HG03025 (cell line): Measurements from ENCODE around the gene GPHN.
"Not testable (repeated sequence)": the region's sequence is repeated elsewhere in the genome, so short reads cannot be mapped to it uniquely, and the experiment has no call there.

Experiments used
- ATAC-seq: cut with Tn5 transposase; IDR thresholded peaks from one replicate; pipeline ENCODE4 v1.9.1; 2021; ENCODE audit warnings: mild to moderate bottlenecking, moderate library complexity; ENCODE audit not compliant: unreplicated experiment, low FRiP score

The GPHN gene

GRCh38 chr14:66587753-66588152 lies 79.8 kb downstream of the GPHN start:
- not testable (repeated sequence) for ATAC-seq

DNA sequence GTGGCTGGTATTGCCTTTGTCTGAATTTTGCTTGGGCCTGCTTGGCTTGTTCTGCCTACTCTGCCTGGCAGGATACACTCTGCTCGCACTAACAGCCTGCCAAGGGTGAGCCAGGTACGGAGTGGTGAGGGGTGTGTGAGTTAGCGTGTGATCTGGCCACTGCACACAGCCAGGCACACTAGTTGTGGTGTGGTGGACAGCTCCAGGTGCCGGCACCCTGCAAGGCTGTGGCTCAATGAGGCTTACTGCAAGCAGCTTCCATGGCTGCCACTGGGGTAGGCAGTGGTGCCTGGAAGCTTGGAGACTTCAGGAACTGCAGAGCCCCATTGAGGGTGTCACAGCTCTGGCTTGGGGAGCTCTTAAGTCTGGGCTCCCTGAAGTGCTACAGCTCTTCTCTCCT lies 87.4 kb downstream of the GPHN start:
- ATAC-seq, result no peak

DNA sequence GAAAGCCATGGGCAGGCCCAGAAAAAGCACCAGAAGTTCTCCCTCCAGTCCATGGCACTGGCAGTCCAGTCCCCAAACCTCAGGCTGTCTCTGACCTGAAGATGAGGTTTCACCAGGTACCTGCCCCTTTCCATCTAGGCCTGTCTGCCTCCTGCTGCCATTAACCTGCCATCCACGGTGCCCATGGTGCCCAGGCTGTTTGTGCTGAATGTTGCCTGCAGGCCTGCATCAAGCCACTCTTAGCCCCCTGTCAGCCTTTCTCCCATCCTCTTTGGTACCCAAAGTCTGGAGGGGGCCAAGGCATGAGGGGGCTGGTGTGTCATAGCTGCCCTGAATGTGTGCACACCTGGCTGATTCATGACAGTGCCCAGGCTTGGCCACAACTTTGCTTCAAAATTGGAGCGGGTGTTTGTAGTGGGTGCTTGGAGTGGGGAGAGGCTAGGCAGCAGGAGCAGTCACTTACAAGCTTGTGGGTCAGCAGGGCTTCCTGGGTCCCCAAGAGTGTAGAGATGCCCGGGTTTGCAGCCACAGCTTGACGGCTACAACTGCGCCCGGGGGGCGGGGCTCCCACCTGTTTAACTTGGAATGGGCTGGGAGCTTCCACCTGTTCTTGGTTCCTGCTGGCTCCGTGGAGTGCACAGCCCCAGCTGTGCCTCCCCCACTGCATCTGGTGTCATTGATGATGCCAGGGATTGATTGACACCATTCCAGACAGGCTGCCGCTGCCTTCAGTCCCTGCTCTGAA lies 88.5 kb downstream of the GPHN start:
- no peak for ATAC-seq

GRCh38 chr14:66600416-66600815 lies 92.5 kb downstream of the GPHN start:
- no peak for ATAC-seq

DNA sequence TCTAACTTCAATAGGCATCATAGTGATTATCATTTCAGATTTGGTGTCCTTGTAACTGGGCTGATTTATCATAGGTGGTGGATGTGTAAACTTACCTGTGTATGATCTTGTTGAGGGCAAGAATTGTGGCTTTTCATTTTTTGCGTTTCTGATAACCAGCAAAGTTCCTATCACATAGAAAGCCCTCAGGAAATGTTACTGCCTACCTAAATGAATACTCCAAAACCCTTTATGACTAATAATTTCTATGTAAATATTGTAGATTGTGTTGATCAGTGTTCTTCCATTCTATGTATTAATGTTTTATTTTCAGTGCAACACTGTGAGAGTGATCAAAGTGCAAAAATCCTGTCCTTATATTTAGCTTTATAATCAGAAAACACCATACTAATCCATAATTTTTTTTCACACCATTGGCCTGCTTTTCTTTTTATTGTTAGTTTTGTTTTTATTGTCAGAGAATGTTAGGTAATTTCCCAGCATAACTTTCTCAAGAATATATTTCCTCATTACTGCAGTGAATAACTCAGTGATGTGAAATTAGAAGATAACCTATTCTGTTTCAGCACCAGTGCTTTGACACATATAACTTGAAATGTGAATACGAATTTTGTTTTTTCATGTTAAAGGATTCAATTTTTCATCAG lies 94.1 kb downstream of the GPHN start:
- no peak for ATAC-seq

DNA sequence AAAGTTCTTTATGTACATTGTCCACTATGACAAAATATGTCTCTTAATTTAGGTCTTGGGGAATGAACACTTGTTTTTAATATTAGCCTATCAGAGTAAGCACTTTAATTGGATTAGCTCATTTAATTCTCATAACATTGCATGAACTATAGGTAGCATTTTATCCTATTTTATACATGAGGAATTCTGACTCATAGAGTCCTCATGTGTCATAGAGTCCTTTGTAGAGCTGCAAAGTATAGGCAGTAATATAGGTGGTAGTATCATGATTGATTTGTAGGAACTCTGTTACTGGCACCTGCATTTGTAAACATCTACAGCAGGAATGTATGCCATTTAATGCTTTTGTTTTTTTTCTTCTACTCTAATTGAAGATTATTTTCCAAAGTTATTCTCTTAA lies 96.0 kb downstream of the GPHN start:
- ATAC-seq, result no peak

DNA sequence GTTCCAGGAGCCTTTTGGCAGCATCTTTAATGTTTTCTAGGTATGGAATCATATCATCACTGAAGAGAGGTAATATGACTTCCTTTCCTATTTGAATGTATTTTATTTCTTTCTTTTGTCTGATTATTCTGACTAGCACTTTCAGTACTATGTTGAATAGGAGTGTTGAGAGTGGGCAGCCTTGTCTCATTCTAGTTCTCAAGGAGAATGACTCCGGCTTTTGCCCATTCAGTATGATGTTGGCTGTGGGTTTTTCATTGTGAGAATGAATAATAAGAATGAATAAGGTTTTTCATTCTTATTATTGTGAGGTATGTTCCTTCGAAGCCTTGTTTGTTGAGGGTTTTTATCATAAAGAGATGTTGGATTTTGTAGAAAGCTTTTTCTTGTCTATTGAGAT lies 98.9 kb downstream of the GPHN start:
- no peak for ATAC-seq

DNA sequence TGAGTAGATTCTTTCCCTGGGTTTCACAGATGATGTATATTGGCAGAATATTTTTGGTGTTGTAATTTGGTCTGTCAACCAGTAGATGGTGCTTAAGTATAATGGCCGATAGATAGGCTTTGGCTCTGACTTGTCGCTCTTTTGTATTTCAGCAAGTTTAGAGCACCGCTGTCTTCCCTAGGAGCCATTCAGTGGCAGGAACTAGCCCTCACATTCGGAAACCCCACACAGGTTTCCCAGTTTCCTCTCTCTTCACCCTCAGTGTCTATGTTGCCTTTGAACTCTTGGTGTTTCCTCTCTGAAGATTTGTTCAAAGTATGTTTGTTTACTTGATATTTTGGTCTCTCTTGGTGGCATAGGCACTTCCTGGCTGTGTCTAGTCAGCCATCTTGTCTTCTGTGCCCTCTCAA lies 102.2 kb downstream of the GPHN start:
- ATAC-seq, result no peak

DNA sequence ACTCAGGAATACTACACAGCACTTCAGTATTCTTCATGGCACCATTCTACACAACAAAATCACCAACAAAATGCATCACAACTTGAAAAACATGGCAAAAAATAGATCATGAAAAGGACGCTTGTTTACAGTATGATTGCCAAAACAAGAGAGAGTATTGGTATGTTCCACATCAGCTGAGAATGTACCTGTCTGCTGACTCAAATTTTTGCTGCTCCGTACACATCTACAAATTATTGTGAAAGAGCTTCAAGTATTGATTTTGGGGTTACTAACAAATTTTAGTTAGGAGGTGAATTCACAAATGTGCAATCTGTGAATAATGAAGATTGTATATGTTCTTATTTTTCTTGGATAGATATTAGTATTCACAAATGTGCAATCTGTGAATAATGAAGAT lies 105.4 kb downstream of the GPHN start:
- no peak for ATAC-seq

- ATAC-seq, result no peak
Observed at GRCh38 chr14:66619952-66620351, 112.0 kb downstream of the GPHN start.

GRCh38 chr14:66623838-66624237 lies 115.9 kb downstream of the GPHN start:
- ATAC-seq, result no peak

GRCh38 chr14:66624336-66624937 lies 116.5 kb downstream of the GPHN start:
- no peak for ATAC-seq

GRCh38 chr14:66628636-66629035 lies 120.7 kb downstream of the GPHN start:
- ATAC-seq, result no peak

- ATAC-seq, result no peak
Observed at GRCh38 chr14:66629499-66629898, 121.6 kb downstream of the GPHN start.

- no peak for ATAC-seq
Observed at GRCh38 chr14:66634876-66635275, 126.9 kb downstream of the GPHN start.

DNA sequence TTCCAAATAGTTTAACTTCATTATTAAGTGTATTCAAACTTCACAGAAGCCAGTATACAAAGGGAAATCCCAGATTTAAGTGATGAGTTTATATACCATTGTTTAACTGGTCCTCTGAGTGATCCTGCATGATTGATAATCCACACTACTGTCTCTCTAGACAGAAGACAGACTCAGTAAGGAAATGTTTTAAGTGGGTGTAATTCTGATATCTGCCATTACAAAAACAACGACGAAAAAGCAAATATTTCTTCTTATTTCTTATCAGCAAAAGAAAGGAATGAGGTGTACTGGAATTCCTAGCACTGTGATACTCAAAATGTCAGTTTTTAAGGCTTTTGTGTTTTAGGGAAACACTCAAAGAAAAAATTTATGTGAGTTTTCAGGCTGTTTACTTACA lies 127.5 kb downstream of the GPHN start:
- no peak for ATAC-seq

DNA sequence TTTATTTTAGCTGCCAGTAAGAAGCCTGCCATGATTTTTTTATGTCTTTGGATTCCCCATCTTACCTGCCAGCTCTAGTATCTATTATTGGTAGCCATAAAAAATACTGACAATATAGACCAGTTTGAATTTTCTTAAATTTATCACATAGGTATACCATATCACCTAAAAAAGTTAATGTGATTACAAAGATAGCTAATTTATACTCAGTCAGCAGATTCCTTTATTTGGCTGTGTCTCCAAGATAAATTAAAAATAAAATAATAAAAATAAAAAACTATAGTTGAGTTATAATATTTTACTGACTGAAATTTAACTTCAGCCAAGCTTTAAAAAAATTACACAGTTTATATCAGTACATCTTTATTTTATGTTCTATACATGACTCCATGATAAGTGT lies 128.3 kb downstream of the GPHN start:
- no peak for ATAC-seq

- no peak for ATAC-seq
Observed at GRCh38 chr14:66638689-66639088, 130.7 kb downstream of the GPHN start.

DNA sequence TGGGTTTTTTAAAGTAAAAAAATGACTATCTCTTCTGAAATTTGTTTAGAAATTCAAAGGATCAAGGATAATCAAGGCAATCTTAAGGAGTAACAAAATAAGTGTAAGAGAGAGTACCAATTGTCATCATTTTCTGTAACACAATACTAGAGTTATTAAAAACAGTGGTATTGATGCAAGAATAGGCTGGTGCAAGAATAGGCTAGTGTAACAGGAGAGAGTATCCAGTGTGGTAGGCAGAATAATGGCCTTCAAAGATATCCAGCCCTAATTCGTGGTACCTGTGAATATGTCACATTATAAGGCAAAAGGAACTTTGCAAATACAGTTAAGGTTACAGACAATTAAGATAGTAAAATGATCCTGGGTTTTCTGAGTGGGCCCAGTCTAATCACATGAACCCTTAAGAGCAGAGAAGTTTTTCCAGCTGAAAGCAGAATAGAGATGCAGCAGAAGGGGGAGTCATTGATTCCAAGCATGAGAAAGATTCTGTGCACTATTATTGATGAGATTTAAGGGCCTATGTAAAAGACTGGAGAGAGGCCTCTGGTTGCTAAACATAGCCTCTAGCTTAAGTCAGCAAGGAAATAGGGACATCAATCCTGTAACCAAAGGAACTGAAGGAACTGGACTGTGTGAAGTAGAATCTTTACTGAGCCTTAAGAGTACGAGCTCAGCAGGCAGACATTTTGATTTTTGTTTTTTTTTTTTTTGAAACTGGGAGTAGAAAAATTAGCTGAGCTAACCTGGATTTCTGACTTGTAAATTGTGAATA lies 134.1 kb downstream of the GPHN start:
- no peak for ATAC-seq

- ATAC-seq, result no peak
Observed at GRCh38 chr14:66643344-66643743, 135.4 kb downstream of the GPHN start.

DNA sequence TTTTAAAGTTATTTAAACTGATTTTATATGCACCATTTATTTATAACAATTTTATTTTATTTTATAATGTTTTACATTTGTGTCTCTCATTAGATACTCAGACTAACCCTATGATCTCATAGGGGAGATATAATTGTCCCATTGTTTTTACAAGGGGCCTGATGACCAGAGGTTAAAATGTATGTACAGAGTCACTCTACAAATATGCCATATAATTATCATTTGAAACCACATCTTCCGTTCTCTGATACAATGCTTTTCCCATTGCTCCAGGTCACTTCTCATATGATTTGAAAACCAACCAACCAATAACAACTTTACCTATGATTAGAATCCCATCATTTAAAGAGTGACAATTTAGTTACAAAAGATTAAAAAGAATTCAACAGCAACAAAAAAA lies 137.8 kb downstream of the GPHN start:
- ATAC-seq, result no peak
